ENCODE measurements around the gene EXOC3L1. TPM values are rescaled to one million over a fixed set of nuclear protein-coding genes. Genes with fewer than 3 reads are reported as not detected.
A peak's percentile ranks its signal among the peaks of the same experiment; 100 is the strongest.

EXOC3L1 gene
- total RNA-seq, 2 experiments from 2014 or later, result not detected

DNA sequence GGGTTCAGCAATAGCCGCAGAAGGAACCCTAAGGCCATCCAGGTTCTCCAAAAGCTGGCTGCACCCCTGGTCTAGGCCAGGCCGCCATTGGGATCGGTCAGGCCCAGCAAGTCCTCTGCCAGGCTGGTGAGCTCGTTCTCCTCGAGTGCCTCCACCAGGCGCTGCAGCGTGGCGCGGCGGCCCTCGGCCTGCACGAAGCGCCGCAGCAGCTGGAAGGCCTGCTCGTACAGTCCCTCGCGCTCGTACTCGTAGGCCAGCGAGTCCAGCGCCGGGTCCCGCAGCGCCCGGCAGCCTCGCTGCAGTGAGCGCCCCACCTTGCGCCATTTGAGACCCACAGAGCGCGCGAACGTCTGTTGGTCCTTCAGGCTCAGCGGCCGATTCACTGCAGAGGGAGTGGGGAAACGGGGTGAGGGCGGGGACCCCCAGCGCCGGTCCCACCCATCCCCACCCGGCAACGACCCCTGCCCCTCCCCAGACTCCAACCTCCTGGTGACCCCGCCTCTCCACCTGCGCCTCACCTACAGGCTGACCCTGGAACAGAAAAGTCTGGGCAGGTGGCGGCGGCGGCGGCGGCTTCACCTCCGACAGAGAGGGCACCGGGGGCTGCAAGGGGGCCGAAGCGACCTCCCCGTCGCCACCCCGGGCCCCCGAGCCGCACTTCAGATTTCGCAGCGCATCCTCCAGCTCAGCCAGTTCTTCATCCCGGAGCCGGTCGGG is 35.2 kb downstream of the EXOC3L1 start:
- no peaks in the 10 kb centered on the region for H3K27me3 Mint-ChIP-seq
- H3K4me3 Mint-ChIP-seq, result peak overlapping the region; percentile 74
- ChIA-PET CTCF (interaction anchor here (0.6 to 6.1 kb wide), 60 partner anchors 7 to 280 kb away, joined by 3 to 152 read pairs (median 6); partner anchors contain the start of genes CBFB, CES3, ELMO3 and HSF4), POLR2A (interaction anchor here (0.7 to 4.5 kb wide), 23 partner anchors 10 to 274 kb away, joined by 3 to 28 read pairs (median 3); partner anchors contain the start of genes CBFB, HSF4, NOL3 and PDP2)
- DNase-seq, result no peak
- no peaks in the 10 kb centered on the region for H3K9me3 Mint-ChIP-seq
- H3K36me3 Mint-ChIP-seq (ENCODE audit: low read depth), result peaks cover 49% of the 10 kb centered on the region
- H3K4me1 Mint-ChIP-seq, result peaks cover 65% of the 10 kb centered on the region
- H3K27ac Mint-ChIP-seq, result no peak overlapping the region

DNA sequence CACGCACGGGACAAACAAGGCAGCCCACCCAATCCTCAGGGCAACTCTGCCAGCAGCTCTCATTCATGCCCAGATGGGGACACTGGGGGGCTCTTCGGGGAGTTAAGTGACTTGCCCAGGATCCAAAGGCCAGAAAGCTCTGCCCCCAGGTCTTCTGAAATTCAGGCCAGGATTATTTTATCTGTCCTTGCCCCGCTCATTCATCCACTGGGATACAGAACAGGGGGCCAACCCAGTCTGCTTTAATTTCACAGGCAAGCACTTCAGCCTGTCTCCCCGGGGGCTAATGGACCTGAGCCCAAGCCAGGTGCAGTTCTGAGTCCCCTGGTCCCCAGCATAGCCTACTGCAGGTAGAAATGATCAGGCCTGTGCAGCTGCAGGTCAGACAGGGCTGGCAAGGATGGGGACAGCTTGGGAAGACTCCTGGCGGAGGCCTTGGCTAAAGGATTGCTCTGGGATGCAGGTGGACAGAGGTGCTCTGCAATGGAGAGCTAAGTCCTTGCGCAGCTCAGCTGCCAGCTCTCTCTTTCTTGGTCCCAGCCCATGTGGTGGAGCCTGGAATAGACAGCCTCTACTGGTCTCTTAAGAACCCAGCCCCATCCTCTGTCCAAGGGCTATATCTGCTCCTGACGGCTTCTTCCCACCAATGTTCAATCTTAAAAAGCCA is 38.4 kb downstream of the EXOC3L1 start:
- peak overlapping the region; percentile 73 for H3K4me3 Mint-ChIP-seq
- H3K4me1 Mint-ChIP-seq, result peaks cover 50% of the 10 kb centered on the region
- peak overlapping the region; percentile 71 for H3K27ac Mint-ChIP-seq
- H3K27me3 Mint-ChIP-seq, result no peaks in the 10 kb centered on the region
- POLR2A ChIA-PET, result interaction anchor here (0.8 to 2.9 kb wide), 12 partner anchors 8 to 167 kb away, joined by 3 to 25 read pairs (median 6); partner anchors contain the start of genes E2F4, FBXL8 and TRADD
- CTCF ChIA-PET, result interaction anchor here (0.6 to 6.1 kb wide), 18 partner anchors 8 to 395 kb away, joined by 3 to 152 read pairs (median 4); partner anchors contain the start of genes CES3, FBXL8, HSF4 and NAE1
- DNase-seq, result no peak
- H3K36me3 Mint-ChIP-seq (ENCODE audit: low read depth), result peaks cover 45% of the 10 kb centered on the region
- H3K9me3 Mint-ChIP-seq, result no peaks in the 10 kb centered on the region

DNA sequence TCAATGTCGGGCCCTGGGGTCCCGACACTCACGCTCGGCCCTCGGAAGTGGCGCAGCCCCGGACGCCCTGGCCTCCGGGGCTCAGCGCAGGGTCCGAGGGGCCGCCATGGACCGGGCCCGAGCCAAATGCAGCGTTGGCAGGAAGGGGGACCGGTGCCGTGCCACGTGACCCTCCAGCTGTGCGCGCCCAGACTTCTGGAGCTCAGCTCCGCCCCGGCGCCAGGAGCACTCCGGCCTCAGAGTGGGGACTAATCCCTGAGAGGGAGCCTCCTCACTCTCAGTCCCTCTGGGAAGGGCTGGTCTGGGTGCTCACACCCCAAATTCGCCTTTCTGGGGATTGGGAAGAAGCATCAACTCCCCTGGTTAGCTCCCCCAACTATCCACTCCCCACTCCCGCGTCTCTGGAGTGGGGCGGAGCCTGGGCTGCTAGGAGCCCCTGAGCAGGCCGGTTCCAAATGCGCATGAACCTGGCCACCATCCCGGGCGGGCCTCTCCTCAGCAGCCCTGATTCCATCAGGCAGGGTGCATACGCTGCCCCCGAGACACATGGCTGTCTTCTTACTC is 39.0 kb downstream of the EXOC3L1 start, which contains the start of gene B3GNT9:
Gene B3GNT9, minus strand, starts transcription at position 166 of the 564 bp plus-strand sequence. CDS start 513 bp downstream, outside the sequence.
- peak within 1 kb of the TSS; percentile 71 for H3K27ac Mint-ChIP-seq

DNA sequence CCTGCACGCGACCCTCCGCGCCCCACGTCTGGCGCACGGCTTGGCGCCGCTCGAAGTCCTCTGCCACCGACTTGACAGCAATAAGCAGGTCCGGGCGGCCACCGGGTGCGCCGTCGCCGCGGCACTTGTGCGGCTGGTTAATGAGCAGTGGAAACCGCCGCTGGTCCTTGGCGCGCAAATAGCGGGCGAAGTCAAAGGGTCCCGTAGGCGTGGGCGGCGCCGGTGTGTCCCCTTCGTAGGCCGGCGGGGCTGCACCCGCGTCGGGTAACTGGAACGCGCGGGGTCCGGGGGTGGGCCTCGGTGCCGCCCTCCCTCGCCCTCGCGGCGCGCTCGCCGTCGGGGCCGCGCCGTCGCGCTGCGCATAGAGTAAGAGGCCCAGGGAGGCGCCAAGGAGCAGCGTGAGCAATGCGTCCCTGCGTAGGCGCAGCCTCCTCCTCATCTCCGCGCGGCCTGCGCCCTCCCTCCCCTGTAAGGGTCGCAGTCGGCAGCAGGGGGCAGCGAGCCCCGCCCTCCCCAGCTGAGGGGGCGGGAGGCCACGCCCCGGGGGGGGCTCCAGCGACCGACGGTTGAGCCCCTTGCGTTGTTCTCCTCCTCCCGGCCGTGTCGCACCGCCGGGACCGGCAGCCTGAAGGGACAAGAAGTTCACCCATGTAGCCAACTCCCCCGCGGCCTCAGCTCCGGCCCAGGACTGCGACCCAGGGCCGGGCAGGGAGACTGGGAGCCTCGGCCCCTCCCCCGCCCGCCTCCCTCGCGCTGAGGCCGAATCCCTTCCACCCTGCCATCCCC is 39.7 kb downstream of the EXOC3L1 start:
- Mint-ChIP-seq H3K36me3 (ENCODE audit: low read depth) (peaks cover 40% of the 10 kb centered on the region), H3K27me3 (no peaks in the 10 kb centered on the region), H3K4me3 (peak overlapping the region; percentile 73), H3K27ac (peak overlapping the region; percentile 71), H3K4me1 (peaks cover 37% of the 10 kb centered on the region), H3K9me3 (no peaks in the 10 kb centered on the region)
- DNase-seq, result peak; percentile 60
- ChIA-PET POLR2A (interaction anchor here (0.6 to 2.9 kb wide), 15 partner anchors 7 to 234 kb away, joined by 3 to 25 read pairs (median 5); partner anchors contain the start of genes FBXL8 and TRADD), CTCF (interaction anchor here (0.9 to 6.1 kb wide), 8 partner anchors 9 to 190 kb away, joined by 3 to 152 read pairs (median 6); partner anchors contain the start of genes CES3, FBXL8 and TRADD)

More for the DNA sequence above, 39.0 kb downstream of the EXOC3L1 start, which contains the start of gene B3GNT9:
- Mint-ChIP-seq H3K4me3 (peak within 1 kb of the TSS; percentile 73), H3K9me3 (no peaks in the 10 kb centered on the region), H3K36me3 (ENCODE audit: low read depth) (peaks cover 40% of the 10 kb centered on the region), H3K27me3 (no peaks in the 10 kb centered on the region), H3K4me1 (peaks cover 44% of the 10 kb centered on the region)
- DNase-seq, result peak; percentile 69
- POLR2A ChIA-PET, result interaction anchor here (0.6 to 2.9 kb wide), 14 partner anchors 9 to 233 kb away, joined by 3 to 25 read pairs (median 5); partner anchors contain the start of genes E2F4, FBXL8 and TRADD
- CTCF ChIA-PET, result interaction anchor here (0.6 to 6.1 kb wide), 15 partner anchors 9 to 203 kb away, joined by 3 to 152 read pairs (median 3); partner anchors contain the start of genes CES3, FBXL8, NOL3 and TRADD

DNA sequence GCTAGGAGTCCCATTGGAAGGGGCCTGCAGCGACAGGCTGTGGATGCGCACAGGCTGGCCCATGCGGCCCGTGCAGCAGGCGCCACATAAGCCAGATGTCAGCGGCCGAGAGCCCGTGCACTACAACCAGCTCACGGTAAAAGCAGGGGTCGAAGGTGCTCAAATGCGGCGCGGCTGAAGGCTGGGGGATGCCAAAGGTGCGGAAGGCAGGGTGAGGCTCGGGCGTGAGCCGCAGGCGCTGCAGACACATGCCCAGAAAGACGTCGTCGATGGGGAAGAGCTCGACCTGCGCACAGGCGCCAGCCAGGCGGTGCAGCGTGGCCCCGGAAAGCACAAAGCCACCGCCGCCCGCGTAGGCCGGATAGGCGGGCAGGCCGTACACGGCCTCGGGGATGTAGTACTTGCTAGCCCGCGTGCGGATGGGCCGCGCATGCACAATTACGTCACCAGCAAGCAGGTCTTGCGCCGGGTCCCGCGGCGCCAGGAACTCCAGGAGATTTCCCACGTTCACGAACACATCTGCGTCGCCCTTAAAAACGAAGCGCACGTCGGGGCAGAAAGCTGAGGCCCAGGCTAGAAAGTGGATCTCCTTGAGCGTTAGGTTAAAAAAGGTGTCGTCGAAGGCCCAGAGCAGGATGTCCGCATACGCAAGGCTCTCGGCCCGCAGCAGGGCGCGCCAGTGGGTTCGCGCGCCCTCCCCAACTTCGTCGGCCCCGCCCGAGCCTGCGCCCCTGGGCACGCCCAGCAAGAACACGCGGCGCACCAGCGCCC is 40.5 kb downstream of the EXOC3L1 start:
- H3K9me3 Mint-ChIP-seq, result no peaks in the 10 kb centered on the region
- peak overlapping the region; percentile 43 for H3K4me3 Mint-ChIP-seq
- peaks cover 35% of the 10 kb centered on the region for H3K4me1 Mint-ChIP-seq
- H3K27ac Mint-ChIP-seq, result no peak overlapping the region
- CTCF ChIA-PET, result interaction anchor here (0.9 to 2.3 kb wide), 2 partner anchors 11 to 195 kb away, joined by 3 to 11 read pairs; partner anchors contain the start of genes FBXL8 and TRADD
- no peak for DNase-seq
- H3K27me3 Mint-ChIP-seq, result no peaks in the 10 kb centered on the region
- POLR2A ChIA-PET, result interaction anchor here (0.7 to 1.1 kb wide), 5 partner anchors 8 to 136 kb away, joined by 3 to 4 read pairs (median 3); partner anchors contain the start of gene NOL3
- H3K36me3 Mint-ChIP-seq (ENCODE audit: low read depth), result peaks cover 44% of the 10 kb centered on the region

DNA sequence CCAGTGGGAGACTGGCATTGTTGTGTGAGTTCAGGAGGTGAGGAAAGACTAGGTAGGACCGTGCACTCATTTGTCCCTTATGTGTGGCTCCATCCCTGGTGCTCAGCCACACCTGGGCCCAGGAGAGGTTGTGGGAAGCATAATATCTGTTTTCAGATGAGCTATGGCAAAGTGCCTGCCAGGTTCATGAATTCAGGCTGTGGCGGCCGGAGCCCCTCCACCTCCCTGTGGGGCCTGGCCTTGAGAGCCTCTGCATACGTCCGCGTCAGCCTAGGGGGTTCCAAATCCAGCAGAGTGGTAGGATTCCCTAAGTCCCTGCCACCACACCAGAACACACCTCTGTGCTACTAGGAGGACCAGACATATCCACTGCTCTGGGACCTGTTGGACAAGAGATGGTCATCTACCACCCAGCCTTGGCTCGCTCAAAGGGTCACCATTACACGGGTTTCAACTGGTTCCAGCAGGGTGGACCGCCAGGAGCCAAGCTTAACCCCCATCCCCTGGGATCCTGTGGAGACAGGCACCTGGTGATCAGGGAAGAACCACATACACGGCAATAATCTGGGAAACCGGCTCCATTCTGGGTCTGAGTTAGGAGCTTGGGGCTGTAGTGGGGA is 41.2 kb downstream of the EXOC3L1 start:
- H3K4me1 Mint-ChIP-seq, result peaks cover 29% of the 10 kb centered on the region
- CTCF ChIA-PET, result interaction anchor here (0.9 kb wide), 1 partner anchor 195 kb away, joined by 3 read pairs; no protein-coding TSS in a partner anchor
- peak overlapping the region; percentile 38 for H3K4me3 Mint-ChIP-seq
- no peak overlapping the region for H3K27ac Mint-ChIP-seq
- H3K9me3 Mint-ChIP-seq, result no peaks in the 10 kb centered on the region
- no peak for DNase-seq
- H3K36me3 Mint-ChIP-seq (ENCODE audit: low read depth), result peaks cover 41% of the 10 kb centered on the region
- POLR2A ChIA-PET, result interaction anchor here (0.7 to 1.1 kb wide), 5 partner anchors 9 to 135 kb away, joined by 3 to 4 read pairs (median 3); partner anchors contain the start of gene NOL3
- no peaks in the 10 kb centered on the region for H3K27me3 Mint-ChIP-seq

DNA sequence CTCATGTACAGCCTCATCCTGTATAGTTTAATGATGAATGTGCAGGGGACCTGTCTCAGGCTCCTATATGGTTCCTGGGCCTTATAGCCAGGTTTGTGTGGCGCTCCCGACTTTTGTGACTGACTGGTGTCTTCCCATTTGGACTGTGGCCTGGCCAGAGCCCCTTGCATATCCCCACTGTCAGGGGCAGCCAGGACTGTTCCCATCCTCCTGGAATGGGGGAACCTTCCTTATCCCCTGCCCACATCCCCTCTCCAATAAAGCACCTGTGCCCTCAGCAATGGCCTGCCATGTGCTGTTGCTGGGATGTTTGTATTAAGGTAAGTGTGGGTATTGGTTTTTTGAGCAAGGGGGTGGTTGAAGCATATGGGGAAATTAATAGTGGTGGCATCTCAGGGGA is 41.7 kb downstream of the EXOC3L1 start:
- no peak for DNase-seq
- no peak overlapping the region for H3K27ac Mint-ChIP-seq
- peaks cover 41% of the 10 kb centered on the region for H3K36me3 Mint-ChIP-seq (ENCODE audit: low read depth)
- CTCF ChIA-PET, result no interaction called here
- H3K4me1 Mint-ChIP-seq, result peaks cover 25% of the 10 kb centered on the region
- H3K4me3 Mint-ChIP-seq, result no peak overlapping the region
- POLR2A ChIA-PET, result no interaction called here
- no peaks in the 10 kb centered on the region for H3K27me3 Mint-ChIP-seq
- H3K9me3 Mint-ChIP-seq, result no peaks in the 10 kb centered on the region

DNA sequence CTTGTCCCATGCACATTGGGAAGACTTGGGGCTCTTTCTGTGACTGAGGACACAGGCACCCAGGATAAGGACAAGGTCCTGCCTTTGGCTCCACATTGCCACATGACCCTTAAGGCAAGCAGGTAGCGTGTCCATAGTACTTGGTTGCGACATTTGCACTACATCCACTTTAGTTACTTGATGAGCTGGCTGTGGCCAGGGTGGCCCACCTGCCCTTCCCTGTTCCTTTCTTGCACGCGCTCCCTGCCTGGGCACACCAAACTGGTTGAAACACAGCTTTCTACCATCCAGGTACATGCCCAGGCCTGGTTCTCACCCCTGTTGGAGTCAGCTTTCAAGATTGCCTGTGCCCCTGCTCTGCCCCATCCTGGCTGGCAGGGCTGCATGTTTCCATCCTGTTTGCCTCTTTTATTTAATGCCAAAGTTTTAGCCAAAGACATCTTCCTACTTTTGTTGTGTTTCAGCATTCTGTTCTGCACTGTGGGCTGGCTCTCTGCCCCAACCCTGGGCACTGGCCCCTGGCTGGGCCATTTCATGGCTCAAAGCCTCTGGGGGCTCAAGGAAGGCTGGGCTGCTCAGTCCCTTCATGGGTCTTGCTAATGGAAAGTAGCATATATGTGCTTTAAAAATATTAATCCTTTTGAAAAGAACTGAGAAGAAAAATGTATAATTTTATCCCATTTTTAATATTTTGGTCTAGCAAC is 42.3 kb downstream of the EXOC3L1 start:
- Mint-ChIP-seq H3K4me3 (no peak overlapping the region), H3K36me3 (ENCODE audit: low read depth) (peaks cover 37% of the 10 kb centered on the region), H3K9me3 (no peaks in the 10 kb centered on the region), H3K27me3 (no peaks in the 10 kb centered on the region), H3K4me1 (peaks cover 19% of the 10 kb centered on the region), H3K27ac (peak overlapping the region; percentile 68)
- CTCF ChIA-PET, result interaction anchor here (1.2 kb wide), 1 partner anchor 8 kb away, joined by 3 read pairs; no protein-coding TSS in a partner anchor
- DNase-seq, result no peak
- POLR2A ChIA-PET, result interaction anchor here (0.9 kb wide), 1 partner anchor 110 kb away, joined by 3 read pairs; no protein-coding TSS in a partner anchor

DNA sequence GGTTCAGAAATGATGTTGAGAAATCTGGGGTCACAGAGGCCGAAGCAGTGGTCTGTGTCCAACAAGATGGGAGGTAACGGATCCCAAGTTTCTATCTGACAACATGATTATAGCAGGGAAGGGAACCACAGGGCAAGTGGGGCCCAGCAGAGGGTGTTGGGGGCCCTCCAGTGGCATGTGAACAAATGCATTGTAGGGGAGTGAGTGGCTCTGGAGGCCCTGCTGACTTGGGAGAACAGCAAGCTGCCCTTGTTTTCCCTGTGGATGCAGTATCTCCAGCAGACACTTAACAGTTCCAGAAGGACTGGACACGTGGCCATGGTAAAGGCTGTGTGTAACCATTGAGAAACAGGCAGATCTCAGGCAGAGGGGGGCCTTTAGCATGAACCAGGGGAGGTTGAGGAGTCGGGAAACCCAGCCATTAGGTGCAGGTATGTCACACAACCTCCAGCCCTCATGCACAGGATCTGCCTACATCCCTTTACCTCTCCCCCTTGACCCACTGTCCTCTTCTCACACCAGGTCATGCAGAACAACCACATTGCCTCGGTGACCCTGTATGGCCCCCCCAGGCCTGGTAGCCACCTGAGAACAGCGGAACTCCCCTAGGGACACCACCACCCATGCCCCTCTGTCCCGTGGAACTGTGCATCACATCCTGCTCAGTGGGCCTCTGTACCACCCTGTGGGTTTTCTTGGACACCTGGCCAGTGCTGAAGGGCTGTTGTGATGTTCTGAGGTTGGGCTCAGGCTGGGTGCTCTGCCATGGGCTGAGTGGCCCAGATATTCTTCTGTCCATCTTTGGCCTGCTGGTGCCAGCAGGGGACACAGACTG is 43.2 kb downstream of the EXOC3L1 start:
- POLR2A ChIA-PET, result interaction anchor here (0.9 kb wide), 1 partner anchor 109 kb away, joined by 3 read pairs; no protein-coding TSS in a partner anchor
- Mint-ChIP-seq H3K27ac (peak overlapping the region; percentile 35), H3K9me3 (no peaks in the 10 kb centered on the region), H3K27me3 (no peaks in the 10 kb centered on the region), H3K36me3 (ENCODE audit: low read depth) (peaks cover 40% of the 10 kb centered on the region), H3K4me3 (no peak overlapping the region), H3K4me1 (peaks cover 15% of the 10 kb centered on the region)
- CTCF ChIA-PET, result interaction anchor here (1.2 kb wide), 1 partner anchor 8 kb away, joined by 3 read pairs; no protein-coding TSS in a partner anchor
- no peak for DNase-seq

DNA sequence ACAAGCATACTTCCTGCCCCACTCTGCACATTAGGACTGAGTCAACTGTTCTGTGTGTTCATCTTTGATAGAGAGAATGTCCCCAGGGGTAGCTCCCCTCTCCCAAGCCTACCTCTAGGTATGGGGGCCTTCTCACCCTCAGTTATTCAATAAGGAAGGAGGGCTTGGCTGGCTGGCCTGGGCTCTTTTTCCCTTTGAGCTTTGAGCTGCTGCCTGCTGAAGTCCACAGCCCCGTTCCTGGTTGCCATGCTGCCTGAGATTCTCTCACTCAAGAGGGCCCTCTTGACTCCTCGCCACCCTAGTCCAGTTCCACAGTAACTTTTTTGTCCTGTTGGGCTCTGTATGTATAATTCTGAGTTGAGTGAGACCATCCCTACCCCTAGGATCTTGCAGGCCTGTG is 44.2 kb downstream of the EXOC3L1 start:
- ChIA-PET CTCF (interaction anchor here (3.2 kb wide), 1 partner anchor 9 kb away, joined by 16 read pairs; no protein-coding TSS in a partner anchor), POLR2A (no interaction called here)
- Mint-ChIP-seq H3K4me3 (no peak overlapping the region), H3K4me1 (peaks cover 6% of the 10 kb centered on the region), H3K36me3 (ENCODE audit: low read depth) (peaks cover 45% of the 10 kb centered on the region), H3K9me3 (no peaks in the 10 kb centered on the region), H3K27me3 (no peaks in the 10 kb centered on the region), H3K27ac (no peak overlapping the region)
- no peak for DNase-seq
